ENCODE results near the gene INO80D.

The INO80D gene

DNA sequence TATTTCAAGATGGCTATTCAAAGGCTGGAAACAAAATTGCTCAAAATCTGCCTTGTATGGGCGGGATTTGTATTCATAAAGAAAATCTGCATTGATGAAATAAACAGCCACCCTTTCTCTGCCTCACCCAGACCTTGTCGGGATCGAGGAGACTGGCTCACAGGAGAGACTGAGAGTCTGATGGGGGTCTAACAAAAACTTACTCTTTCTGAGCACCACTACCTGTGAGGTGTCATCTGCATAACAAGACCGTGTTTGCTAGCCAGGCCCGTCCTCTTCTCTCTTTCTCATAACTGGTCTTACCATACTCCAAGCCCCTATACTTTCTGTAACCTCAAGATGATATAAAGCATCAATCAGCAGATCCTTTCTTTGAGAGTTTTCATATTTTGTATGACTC, 115.6 kb downstream of the INO80D start:
- peak overlapping the region; percentile 94; the same call in 1 of the 2 replicates for H3K27ac ChIP-seq
- TF ChIP-seq, protein P1, sequence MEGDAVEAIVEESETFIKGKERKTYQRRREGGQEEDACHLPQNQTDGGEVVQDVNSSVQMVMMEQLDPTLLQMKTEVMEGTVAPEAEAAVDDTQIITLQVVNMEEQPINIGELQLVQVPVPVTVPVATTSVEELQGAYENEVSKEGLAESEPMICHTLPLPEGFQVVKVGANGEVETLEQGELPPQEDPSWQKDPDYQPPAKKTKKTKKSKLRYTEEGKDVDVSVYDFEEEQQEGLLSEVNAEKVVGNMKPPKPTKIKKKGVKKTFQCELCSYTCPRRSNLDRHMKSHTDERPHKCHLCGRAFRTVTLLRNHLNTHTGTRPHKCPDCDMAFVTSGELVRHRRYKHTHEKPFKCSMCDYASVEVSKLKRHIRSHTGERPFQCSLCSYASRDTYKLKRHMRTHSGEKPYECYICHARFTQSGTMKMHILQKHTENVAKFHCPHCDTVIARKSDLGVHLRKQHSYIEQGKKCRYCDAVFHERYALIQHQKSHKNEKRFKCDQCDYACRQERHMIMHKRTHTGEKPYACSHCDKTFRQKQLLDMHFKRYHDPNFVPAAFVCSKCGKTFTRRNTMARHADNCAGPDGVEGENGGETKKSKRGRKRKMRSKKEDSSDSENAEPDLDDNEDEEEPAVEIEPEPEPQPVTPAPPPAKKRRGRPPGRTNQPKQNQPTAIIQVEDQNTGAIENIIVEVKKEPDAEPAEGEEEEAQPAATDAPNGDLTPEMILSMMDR (conservative IDR thresholded peaks at IDR 0.05) = no peak

DNA sequence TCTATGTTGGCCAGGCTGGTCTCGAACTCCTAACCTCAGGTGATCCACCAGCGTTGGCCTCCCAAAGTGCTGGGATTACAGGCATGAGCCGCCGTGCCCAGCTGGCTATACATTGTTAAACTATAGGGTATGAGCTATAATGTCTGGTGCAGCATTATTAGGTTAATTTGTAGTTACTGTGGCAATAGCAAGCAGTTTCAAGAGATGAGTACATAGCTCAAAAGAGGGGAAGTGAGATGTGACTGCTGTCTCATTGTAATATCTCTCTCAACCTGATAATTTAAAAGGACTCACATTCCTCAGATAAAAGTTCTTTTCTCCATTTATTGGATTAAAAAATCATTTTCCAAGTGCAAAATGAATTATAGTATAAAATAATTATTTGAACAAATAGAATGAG, 116.4 kb downstream of the INO80D start:
- TF ChIP-seq, protein P1 (conservative IDR thresholded peaks at IDR 0.05) = no peak
- no peak overlapping the region; the same call in 1 of the 2 replicates for H3K27ac ChIP-seq

DNA sequence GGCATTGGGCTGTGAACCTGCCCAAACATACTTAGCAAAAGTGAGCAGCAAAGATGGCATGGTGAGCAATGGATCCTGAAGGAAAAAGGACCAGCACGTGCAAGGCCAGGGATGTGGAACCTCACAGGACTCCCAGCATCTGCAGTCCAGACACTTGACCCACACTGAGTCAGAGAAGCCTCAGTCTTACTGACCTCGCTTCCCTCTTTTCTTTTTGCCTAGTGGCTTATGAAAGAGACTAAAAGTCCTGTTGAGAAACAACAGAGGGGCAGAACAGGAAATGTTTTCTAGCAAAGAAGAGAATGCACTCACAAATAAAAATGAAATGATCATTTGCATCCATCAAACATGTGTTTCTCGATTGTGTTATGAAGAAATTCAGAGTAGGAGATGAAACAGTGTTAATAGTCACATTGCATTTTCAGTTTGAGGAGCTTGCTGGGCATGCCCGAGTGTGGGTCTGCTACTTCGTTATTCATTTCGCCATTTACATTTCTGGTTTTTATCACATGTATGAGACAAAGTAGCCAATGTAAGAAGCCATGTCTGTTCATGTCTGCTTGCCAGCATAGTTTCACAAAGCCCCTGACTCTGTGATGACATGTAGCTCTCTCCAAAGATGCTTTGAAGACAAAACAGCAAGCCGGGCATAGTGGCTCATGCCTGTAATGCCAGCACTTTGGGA, 118.4 kb downstream of the INO80D start:
- H3K27ac ChIP-seq = no peak overlapping the region
- TF ChIP-seq, protein P1 (conservative IDR thresholded peaks at IDR 0.05) = no peak

DNA sequence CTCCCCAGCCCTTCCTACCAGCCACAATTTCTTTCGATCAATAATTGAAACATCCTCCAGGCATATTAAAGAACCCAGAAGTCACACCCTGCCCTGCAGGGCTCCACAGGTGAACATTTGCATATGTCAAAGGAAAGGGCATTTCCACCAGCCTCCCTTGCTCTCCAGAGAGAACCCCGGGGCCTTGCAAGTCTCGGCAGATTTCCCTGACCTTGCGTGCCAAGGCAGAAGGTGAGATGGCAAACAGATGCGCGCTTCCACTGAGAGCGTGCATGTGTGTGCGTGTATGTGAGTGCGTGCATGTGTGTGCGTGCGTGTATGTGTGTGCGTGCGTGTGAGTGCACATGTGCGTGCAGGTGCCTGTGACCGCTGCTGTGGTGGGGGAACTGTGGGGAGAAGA, 120.3 kb downstream of the INO80D start:
- TF ChIP-seq, protein P1 (conservative IDR thresholded peaks at IDR 0.05) = no peak
- H3K27ac ChIP-seq = no peak overlapping the region

DNA sequence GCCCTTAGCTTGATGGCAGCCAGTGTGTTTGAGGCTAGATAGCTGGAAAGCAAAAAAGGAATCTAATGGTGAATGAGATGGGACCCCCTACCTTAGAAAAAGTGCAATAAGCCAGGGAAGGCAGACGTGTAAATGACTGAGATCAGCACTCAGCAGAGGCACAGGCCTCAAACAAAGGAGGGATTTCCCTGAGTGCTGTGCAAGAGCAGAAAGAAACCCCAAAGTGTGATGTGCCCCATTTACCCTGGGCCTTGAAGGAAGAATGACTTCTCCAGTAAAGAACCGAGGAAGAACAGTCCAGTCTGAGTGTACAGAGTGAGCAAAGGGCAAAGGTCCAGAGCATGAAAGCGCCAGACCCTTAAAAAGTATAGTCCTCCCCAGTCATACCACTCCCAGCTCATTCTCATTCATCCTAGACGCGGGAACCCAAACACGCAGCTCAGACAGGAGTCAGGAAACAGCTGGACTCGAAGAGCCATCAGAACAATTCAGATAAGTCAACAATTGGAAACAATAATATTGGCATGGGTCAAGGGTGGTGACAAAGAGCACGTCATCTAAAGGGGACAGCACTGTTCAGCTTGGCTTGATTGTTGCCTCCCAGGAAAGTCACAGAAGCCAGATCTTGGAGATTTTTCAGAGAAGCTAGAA, 121.7 kb downstream of the INO80D start:
- no peak overlapping the region for H3K27ac ChIP-seq
- TF ChIP-seq, protein P1 (conservative IDR thresholded peaks at IDR 0.05) = no peak

DNA sequence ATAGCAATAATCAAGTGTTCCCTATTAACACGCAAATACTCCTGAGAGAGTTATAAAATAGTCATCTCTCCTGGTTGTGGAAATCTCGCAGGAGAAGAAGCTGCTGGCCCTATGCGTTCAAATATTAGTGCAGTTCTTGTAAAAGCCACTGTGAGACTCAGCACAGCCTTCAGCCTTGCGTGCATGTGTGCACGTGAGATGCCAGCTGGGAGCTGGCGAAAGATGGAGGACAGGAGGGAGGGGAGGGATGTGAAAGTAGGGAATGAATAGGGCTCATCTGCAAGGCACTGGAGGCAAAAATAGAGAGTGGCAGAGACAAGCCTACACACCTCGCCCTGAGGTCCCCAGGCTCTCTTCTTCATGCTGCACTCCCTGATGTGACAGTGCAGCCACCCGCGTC, 126.5 kb downstream of the INO80D start:
- H3K27ac ChIP-seq = no peak overlapping the region
- TF ChIP-seq, protein P1 (conservative IDR thresholded peaks at IDR 0.05) = no peak

DNA sequence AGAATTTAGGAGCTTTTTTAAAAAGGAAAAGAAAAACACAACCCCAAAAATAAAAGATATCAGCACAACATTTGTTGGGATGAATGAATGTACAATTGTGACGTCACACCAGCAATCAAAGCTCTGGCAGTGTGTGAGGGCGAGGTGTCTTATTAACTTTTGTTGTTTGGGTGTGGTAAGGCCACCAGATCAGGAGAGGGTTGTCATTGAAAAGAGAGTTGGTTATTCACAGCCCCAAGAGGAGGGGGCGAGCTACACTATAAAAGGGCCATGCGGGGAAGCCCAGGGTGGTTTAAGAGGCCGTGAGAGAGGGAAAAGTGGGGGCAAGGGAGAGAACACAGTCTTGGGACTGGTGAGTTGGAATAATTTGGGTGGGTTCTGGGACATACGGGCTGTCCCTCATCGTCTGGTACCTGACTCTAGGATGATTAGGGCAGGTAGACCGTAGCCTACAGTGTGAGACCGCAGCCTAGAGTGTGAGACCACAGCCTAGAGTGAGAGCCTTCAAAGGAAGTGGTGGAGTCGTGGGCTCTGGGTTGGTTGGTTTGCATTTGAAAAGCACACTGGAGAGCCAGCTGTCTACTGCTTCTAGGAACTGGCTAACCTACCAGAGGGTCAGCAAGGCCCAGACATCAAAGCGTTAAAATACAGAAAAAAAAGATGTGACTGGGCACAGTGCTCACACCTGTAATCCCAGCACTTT, 128.4 kb downstream of the INO80D start:
- TF ChIP-seq, protein P1 (conservative IDR thresholded peaks at IDR 0.05) = no peak

More for the DNA sequence above, 128.4 kb downstream of the INO80D start:
- no peak overlapping the region for H3K27ac ChIP-seq

All from VCaP (cell line).